ENCODE data around the gene KXD1.

KXD1 gene

GRCh38 chr19:18616023-18616422 lies 58.4 kb downstream of the KXD1 start:
- no peak for DNase-seq (ENCODE audit: low spot score)

- no peak for DNase-seq (ENCODE audit: low spot score)
Observed at GRCh38 chr19:18617562-18617961, 59.9 kb downstream of the KXD1 start.

- DNase-seq (ENCODE audit: low spot score): no peak
Observed at GRCh38 chr19:18618236-18618635, 60.6 kb downstream of the KXD1 start.
